ENCODE measurements around the gene PAGE5.

PAGE5 gene, protein sequence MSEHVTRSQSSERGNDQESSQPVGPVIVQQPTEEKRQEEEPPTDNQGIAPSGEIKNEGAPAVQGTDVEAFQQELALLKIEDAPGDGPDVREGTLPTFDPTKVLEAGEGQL

GRCh38 chrX:55220119-55220794 lies at the start of gene PAGE5:
Gene PAGE5, plus strand, starts transcription at chrX:55220346. Its CDS starts 1,037 bp downstream, at chrX:55221383.
- no peak within 1 kb of the TSS for H3K4me3 ChIP-seq (ENCODE audit: low read depth, low read length)
- TF ChIP-seq, protein P1, sequence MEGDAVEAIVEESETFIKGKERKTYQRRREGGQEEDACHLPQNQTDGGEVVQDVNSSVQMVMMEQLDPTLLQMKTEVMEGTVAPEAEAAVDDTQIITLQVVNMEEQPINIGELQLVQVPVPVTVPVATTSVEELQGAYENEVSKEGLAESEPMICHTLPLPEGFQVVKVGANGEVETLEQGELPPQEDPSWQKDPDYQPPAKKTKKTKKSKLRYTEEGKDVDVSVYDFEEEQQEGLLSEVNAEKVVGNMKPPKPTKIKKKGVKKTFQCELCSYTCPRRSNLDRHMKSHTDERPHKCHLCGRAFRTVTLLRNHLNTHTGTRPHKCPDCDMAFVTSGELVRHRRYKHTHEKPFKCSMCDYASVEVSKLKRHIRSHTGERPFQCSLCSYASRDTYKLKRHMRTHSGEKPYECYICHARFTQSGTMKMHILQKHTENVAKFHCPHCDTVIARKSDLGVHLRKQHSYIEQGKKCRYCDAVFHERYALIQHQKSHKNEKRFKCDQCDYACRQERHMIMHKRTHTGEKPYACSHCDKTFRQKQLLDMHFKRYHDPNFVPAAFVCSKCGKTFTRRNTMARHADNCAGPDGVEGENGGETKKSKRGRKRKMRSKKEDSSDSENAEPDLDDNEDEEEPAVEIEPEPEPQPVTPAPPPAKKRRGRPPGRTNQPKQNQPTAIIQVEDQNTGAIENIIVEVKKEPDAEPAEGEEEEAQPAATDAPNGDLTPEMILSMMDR (IDR thresholded peaks at IDR 0.05; ENCODE audit: insufficient read depth, low read depth, low read length, missing control alignments), result no peak
- no peak for DNase-seq (ENCODE audit: low read depth)

GRCh38 chrX:55187281-55187680 lies 32.9 kb upstream of the PAGE5 start:
- DNase-seq (ENCODE audit: low read depth), result no peak
- H3K4me3 ChIP-seq (ENCODE audit: low read depth, low read length), result no peak overlapping the region
- TF ChIP-seq, protein P1 (IDR thresholded peaks at IDR 0.05; ENCODE audit: insufficient read depth, low read depth, low read length, missing control alignments), result no peak

DNA sequence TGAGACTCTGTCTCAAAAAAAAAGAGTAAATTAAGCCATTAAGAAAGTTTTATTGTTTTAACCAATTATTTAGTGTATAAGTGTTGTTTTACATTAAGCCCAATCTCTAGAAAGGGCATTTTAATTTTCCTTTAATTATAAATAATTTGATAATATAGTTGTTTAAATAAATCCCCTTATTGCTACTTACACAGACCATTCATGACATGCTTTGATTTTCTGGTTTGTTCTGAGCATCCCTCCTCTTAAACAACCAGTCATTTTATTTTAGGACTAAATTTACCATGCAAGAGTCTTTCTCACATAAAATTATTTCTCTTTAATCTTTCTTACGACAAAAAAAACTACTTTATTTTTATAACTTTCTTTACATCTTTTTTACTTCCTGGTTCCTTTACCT lies 23.5 kb upstream of the PAGE5 start:
- DNase-seq (ENCODE audit: low read depth), result no peak
- TF ChIP-seq, protein P1 (IDR thresholded peaks at IDR 0.05; ENCODE audit: insufficient read depth, low read depth, low read length, missing control alignments), result no peak
- H3K4me3 ChIP-seq (ENCODE audit: low read depth, low read length), result no peak overlapping the region

GRCh38 chrX:55201930-55202579 lies 18.1 kb upstream of the PAGE5 start:
- TF ChIP-seq, protein P1 (IDR thresholded peaks at IDR 0.05; ENCODE audit: insufficient read depth, low read depth, low read length, missing control alignments), result no peak
- H3K4me3 ChIP-seq (ENCODE audit: low read depth, low read length), result no peak overlapping the region
- DNase-seq (ENCODE audit: low read depth), result no peak

GRCh38 chrX:55206162-55206941 lies 13.8 kb upstream of the PAGE5 start:
- no peak for DNase-seq (ENCODE audit: low read depth)
- TF ChIP-seq, protein P1 (IDR thresholded peaks at IDR 0.05; ENCODE audit: insufficient read depth, low read depth, low read length, missing control alignments), result no peak

GRCh38 chrX:55210931-55211677 lies 9.0 kb upstream of the PAGE5 start:
- no peak overlapping the region for H3K4me3 ChIP-seq (ENCODE audit: low read depth, low read length)
- TF ChIP-seq, protein P1 (IDR thresholded peaks at IDR 0.05; ENCODE audit: insufficient read depth, low read depth, low read length, missing control alignments), result no peak
- no peak for DNase-seq (ENCODE audit: low read depth)

More at GRCh38 chrX:55206162-55206941, 13.8 kb upstream of the PAGE5 start:
- H3K4me3 ChIP-seq (ENCODE audit: low read depth, low read length), result no peak overlapping the region

Data from GM12865 (cell line).